Stimulated activated CD8-positive, alpha-beta memory T cell treated with anti-CD3 and anti-CD28 coated beads, Interleukin-7, amount 100 ng/mL, for 48 hours (primary cell): Measurements from ENCODE around the gene PIP.
"Not testable (repeated sequence)": the region's sequence is repeated elsewhere in the genome, so short reads cannot be mapped to it uniquely, and the experiment has no call there.

Source experiments
- DNase-seq, 2 donors: peaks; one replicate each; pipeline ENCODE4 v3.0.0-alpha.2; 2020; ENCODE audit warnings: low read depth in 1 of 2; ENCODE audit errors: extremely low read depth in 1 of 2

PIP gene

GRCh38 chr7:143177374-143178119 is 45.7 kb downstream of the PIP start:
- no peak for DNase-seq

GRCh38 chr7:143180771-143181170 is 48.9 kb downstream of the PIP start:
- not testable (repeated sequence) for DNase-seq

GRCh38 chr7:143181349-143181748 is 49.5 kb downstream of the PIP start:
- DNase-seq, result no peak

- no peak for DNase-seq
These were observed 51.1 kb downstream of the PIP start, which contains the start of gene TAS2R39 for GRCh38 chr7:143183024-143183423. TSS of gene TAS2R39 (plus strand) at chr7:143183419. CDS start at chr7:143183419, 0 bp downstream.

GRCh38 chr7:143185551-143185950 is 53.7 kb downstream of the PIP start:
- DNase-seq, result no peak

- no peak for DNase-seq
These were observed 57.1 kb downstream of the PIP start for GRCh38 chr7:143188994-143189393.
